GM18517 (cell line): ENCODE measurements around the gene PBX3.

ENCODE experiments used
- ATAC-seq: cut with Tn5 transposase; IDR thresholded peaks from one replicate; pipeline ENCODE4 v1.9.1; 2021; ENCODE audit warnings: mild to moderate bottlenecking, moderate library complexity; ENCODE audit not compliant: unreplicated experiment

The PBX3 gene

DNA sequence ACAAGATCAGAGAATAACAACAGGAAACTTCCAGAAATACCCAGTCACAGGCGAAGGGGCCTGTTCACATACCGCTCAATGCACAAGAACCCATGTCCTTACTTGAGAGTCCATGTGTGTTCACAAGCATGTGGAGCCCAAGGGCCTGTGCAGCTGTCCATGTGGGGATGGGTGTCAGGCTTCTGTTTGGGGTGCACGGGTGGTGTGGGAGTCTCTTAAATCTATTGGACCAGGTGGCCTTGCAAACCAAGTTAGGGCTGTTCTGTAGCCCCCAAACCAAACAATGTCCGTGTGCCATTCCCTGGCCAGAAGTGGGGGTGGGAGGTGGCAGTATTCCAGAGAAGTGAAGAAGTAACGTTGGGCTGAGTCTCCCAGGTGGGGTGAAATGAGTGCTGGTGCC, 222.3 kb downstream of the PBX3 start:
- no peak for ATAC-seq

DNA sequence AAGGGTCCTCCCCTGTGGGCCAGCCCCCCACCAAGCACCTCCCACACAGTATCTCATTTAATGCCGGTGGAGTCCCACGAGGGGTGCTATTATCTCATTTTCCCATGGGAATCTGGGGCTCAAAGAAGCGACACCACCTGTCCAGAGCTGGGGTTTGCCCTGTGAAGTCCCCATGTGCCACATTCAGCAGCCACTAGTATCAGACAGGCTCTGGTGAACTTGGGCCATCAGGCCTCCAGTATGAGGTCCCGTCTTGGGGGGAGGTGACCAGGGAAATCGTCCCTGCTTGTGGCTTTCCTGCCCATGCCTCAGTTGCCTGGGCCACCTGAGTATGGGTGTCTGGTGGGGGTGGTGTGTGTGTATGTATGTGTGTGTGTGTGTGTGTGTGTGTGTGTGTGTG, 222.7 kb downstream of the PBX3 start:
- no peak for ATAC-seq

DNA sequence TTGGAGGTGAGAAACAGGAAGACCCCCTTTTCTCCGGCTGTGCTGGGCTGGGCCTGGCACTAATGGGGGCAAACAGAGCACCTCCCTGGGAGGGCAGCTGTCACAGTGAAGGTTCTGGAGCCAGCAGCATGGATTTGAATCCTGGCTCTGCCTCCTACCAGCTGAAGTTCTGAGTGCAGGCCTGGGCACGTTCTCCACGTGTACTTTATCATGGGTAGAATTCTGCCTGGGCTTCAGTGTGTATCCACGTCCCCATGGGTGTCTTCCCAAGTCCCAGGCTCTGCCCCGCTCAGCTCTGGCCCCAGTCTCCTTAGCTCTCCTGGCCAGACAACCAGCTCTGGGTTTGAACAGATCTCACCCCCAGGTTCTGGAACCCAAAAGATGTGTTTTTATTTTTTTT, 223.2 kb downstream of the PBX3 start:
- ATAC-seq = no peak

DNA sequence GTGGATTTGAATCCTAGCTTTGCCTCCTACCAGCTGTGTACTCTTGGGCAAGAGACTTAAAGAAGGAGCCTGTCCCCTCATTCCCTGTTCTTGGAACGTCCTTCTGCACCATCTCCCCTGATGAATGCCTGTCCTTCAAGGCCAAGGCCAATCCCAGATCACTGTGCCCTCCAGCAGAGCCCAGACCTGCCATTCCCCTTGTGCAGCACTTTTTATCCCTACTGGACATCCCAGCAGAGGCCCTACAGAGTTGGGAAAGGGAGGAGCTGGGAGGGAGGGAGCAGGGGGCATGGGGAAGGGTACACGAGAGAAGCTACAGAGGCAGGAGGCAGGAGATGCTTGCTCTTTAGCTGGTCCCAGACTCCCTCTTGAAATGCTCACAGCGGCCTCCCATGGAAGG, 223.9 kb downstream of the PBX3 start:
- ATAC-seq = no peak

DNA sequence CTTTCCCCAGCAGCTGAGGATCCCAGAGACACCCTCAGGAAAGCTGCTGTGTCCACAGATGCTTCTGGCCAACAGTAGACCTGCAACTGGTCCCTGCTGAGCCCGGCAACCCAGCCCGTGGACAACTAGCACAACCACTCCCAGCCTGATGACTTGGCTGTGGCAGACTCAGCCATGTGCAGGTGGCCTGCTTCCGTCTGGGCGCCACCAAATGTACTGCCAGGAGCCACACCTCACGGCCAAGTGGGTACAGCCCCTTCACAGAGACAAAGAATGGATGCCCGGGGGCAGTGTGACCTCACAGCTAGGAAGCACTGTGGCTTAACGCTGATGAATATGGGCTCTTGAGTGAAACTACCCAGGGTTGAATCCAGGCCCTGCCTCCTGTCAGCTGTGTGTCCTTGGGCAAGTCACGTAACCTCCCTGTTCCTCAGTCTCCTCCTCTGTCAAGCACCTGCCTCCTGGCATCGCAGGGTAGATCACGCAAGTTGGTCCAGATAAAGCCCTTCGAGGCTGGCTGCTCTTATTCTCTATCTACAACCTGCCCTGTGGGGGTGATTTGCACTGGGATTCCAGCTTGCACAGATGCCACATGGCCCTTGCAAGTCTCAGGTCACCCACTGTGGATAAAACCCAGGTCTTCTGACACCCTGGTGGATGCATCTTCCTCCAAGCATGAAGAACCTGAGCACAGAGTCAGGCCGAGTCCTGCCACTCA, 225.0 kb downstream of the PBX3 start:
- no peak for ATAC-seq

DNA sequence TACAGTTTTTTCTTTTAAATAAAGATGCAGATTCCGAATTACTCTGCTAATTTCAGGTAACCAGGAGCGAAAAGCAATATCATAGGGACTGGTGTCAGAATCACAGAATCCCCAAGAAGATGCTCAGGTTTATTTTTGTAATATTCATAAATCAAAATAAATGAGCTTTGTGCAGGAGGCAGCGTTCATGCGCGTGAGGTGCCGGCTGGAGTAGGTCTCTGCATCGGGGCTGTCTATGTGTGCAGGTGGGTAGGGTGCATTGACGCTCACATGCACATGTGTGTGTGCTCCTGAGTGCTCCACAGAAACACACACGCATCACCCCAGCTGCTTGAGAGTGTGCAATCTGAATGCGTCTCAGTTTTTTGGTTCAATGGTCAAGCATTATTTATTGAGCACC, 226.4 kb downstream of the PBX3 start:
- no peak for ATAC-seq

DNA sequence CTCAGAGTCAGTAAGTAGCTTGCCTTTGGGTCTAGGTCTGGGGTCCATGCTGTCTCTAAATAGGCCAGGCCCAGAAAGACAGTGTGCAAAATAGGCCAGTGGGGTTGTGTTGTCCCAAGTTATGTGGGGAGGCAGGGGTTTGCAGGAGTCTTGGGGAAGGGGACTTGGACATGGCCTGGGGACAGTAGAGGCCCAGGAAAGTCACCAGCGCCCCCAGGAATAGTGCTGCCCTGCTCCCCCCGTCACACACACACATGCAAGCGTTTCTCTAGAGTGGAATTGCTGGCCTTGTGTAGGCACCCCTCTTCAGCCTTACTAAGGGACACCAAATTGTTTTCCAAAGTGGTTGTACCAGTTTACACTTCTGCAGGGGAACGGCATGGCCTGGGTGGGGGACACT, 227.5 kb downstream of the PBX3 start:
- no peak for ATAC-seq

DNA sequence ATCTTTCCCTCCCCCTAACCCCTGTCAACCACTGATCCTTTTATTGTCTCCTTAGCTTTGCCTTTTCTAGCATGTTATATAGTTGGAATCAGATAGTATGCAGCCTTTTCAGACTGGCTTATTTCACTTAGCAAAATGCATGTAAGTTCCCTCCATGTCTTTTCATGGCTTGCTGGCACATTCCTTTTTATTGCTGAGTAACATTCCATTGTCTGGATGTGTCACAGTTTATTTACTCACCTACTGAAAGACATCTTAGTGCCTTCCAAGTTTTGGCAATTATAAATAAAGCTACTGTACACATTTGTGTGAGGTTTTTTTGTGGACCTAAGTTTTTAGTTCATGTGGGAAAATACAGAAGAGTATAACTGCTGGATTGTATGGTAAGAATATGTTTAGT, 230.1 kb downstream of the PBX3 start:
- no peak for ATAC-seq

DNA sequence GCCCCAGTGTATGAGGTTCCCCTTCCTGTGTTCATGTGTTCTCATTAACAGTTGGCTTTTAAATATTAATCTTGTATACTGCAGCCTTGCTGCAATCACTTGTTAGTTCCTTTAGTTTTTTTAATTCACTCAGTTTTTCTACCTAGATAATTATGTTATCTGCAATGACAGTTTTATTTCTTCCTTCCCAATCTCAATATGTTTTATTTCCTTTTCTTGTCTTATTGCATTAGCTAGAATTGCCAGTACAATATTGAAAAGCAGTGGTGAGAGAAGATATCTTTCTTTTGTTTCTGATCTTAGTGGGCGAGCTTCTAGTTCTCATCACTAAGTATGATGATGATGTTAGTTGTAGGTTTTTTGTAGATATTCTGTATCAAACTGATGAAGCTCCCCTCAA, 232.2 kb downstream of the PBX3 start:
- ATAC-seq = no peak

DNA sequence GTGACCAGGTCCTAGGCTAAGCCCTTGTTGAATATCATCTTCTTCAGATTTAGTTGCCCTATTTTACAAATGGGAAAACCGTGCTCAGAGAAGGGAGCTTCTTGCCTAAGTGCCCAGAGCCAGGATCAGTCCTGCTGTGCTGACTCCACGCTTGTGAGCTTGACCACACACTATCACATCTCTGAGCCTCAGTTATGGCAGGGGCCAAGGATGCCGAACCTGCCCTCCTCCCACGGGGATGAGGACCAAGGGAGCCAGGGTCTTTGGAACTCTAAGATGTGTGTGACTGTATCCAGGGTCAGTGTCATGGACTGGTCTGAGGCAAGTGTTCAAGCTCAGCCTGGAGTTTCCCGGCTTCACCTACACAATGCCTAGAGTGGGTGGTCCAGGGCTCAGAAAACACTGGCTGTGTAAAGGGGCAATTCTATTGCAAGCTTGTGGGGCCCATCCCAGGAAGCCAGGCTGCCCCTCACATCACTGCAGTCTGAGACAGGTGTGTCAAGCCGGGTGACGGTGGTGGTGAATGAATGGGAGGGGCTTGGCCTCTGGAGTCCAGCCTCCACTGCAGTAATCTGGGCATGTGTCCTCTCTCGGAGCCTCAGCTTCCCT, 235.7 kb downstream of the PBX3 start:
- no peak for ATAC-seq

DNA sequence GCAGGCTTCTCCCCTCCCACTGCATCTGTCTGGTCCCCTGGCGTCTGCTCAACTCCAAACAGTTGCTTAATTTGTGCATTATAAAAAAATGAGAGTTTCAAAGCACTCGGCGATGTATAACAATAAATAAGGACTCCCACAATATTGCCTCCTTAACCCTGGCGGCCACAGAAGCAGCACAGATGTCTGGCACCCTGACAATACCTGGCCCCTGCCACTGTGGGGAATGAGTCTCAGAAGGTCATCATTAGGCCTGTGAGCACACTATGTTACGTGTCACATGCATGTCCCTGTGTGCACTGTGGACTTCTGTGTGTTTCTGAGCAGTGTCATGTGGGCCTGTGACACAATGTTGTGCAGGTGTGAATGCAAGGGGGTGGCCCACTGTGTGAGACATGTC, 236.5 kb downstream of the PBX3 start:
- ATAC-seq = no peak

DNA sequence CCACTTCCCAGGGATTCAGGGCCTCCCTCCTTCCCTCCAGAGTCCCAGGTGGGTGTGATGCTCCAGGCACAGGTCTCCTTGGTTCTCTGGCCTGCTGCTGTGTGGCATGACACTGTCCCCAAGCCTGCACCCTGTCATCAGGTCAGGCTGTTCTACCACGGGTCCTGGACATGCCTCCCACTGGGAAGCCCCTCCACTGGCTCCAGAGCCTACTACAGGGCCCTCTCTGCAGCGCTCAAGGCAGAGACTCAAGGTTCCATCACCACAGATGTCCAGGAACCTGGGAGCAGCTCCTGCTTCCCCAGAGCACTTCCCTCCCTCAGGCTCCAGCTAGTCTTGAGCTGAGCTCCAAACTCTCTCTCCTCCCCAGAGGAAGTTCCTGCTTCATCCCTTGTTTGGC, 237.3 kb downstream of the PBX3 start:
- ATAC-seq = no peak

DNA sequence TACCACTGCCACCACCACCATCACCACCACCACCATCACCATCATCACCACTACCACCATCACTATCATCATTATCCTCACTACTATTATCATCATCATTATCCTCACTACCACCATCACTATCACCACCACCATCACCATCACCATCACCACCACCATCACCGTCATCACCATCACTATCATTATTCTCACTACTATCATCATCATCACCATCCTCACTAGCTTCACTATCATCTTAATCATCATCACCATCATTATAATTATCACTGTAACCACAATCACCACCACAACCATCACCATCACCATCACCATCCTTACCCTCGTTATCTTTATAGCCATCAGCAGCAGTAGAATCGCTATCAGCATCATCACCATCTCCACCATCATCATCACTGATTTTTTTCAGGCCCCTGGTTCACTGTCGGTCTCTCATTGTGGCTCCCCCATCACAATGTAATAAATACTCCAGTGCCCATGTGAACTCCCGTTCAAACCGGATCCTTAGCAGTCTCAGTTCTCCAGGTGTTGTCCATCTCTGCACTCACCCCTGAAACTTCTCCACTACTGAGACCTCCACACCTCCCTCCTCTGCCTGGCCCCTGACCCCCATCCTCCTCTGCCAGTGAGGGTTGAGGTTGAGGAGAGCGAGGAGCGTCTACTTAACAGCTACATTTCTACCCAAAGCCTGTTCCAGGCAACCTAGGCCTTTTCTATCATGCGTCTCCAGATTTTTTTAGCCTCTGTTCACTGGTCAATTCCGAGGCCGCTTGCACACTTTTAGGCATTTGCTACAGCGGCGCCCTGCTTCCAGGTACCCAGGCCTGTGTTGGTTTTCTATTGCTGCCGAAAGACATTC, 238.2 kb downstream of the PBX3 start:
- no peak for ATAC-seq

DNA sequence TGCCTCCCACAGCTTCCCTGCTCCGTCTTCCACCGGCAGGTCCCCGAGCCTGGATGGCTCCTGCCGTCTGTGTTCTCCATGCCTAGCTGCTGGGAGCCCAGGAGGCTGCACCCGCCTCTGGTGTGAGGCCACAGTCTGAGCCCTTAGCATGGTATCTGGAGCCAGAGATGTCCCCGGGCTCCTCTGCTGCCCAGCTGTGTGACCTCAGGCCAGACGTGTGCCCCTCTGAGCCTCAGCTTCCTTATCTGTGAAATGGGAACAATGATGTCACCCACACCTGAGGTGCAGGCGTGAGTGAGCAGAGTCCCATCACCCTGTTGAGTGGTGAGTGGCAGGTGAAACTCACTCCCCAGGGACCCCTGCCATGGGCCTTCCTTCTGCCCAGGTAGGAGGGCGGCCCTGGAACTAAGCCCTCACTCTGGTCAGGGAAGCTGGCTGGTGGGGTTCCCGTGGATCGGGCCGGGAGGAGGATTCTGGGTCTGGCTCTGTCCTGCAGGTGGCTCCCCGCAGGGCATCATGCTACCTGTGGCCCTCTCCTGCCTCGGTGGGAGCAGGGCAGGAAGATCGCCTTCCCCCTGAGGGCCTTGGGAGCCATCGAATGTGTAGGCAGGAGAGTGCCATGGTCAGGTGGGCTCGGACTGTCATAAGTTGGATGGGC, 239.0 kb downstream of the PBX3 start:
- ATAC-seq = no peak

DNA sequence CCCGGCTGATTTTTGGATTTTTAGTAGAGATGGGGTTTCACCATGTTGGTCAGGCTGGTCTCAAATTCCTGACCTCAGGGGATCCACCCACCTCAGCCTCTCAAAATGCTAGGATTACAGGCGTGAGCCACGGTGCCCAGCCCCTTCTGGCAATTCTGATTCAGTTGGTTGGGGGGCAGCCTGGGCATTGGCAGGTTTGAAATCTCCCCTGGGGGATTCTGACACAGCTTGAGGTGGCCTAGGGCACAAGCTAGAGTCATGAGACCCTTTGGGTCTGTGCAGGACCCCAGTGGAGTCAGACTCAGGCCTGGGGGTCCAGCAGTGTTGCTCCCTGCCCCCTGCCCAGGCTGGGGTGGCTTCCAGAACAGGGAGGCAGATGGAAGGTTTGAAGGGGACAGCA, 239.8 kb downstream of the PBX3 start:
- no peak for ATAC-seq

DNA sequence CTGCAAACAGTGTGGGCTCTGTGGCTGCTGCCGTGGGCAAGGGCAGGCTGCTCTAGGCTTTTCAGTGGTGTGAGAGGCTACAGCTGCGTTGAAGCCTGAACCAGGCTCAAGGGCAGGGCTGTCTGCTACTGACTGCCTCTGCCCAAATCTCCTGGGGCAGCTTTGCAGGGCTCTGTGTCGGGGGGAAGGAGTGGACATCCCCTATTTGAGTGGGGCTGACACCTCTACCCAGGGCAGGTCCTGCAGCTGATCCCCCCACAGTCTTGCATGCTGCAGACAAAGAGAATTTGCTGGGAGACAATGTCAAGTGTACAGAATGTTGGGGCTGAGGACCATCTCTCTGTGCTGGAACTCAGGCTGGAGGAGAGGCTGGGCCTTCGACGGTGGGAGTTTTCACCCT, 240.2 kb downstream of the PBX3 start:
- no peak for ATAC-seq

DNA sequence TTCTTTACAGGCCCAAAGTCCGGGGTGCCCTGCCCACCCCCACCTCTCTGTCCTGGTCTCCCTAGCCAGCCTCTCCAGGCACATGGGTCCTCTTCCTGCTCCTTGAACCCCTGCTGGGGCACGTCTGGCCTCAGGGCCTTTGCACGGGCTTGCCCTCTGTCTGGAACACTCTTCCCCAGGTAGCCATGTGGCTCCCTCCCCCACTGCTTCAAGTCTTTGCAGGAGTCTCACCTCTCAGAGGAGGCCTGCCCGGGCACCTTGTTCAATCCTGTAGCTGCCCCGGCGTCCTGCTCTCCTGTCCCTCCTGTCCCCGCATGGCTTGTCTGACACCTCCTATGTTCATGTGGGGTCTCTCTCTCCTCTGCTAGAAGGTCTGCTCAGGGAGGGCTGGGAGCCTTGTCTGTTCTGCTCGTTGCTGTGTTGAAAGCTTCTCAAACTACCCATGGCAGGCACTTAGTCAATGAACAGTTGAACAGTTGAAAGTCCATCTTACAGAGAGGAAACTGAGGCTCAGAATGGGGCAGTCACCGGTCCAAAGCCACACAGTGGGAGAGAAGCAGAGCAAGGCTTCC, 241.4 kb downstream of the PBX3 start:
- no peak for ATAC-seq

DNA sequence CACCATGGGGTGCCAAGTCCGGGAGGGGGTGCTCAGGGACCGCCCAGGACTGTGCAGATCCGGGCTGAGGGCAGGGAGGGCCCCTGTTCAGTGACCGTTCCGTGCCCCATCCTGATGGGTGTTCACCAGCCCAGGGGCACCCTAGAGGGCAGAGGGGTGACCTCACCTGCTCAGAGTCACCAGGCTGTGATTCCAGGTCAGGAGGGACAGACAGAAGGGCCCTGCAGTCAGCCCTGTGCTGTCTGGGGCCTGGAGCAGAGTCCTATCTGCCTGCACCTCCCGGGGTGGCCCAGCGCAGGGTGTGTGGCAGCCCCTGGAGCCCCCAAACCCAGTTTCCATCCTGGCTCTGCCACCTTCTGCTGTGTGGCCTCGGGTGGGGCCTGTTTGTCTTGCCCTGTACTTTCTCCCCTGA, 241.9 kb downstream of the PBX3 start:
- no peak for ATAC-seq

DNA sequence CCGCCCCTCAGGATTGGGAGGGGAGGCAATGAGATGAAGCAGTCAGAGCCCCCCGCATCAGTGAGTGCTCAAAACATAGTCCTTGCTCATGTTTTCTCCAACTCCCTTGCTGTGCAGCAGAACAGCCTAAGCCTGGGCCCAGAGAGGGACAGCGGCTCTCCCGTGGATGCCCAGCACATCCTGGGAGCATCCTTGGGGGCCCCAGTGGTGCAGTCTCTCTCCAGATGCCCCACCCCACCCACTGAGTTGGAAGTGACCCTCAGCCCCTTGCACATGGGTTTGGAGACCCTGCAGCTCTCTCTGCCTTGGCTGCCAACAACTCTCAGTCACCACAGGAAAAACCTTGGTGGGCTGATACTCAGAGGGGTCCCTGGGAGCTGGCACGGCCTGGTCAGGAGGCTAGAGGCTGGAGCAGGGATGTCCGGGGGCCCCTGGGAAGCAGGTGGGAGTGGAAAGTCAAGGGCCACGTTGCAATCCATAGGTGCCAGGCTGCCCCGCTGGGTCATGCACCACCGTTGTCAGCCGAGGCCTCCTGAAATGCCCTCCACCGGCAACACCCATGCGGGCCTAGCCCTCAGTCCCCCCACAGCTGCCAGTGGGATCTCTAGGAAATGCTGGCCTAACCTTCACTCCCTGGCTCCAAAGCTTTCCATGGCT, 242.5 kb downstream of the PBX3 start:
- ATAC-seq = no peak

DNA sequence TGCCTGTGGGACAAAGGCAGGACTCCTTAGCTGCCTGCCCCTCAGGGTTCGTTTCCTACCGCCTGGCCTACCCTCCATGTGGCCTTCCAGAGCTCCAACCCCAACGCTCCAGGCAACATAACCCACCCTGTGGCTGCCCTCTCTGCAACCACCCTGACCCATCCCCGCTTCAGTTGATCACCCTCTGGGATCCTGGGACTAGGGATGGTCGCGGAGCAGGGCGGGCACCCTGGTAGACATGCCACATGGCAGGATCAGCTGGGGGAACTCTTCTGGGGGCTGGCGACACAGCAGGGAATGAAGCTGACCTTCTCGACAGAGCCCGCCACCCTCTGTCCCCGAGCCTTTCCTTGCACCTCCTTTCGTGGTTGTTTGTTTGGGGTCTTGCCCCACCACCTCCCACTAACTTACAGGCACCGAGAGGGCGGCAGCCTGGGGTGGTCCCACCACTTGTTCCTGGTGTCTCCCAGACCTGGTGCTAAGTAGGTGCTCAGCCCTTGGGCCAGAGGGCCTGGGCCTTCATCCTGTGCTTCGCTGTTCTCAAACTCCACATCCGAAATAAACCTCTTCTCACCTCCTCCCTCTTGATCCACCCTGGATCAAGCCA, 243.1 kb downstream of the PBX3 start:
- no peak for ATAC-seq
